ENCODE measurements around the gene FRK. TPM values are rescaled to one million over a fixed set of nuclear protein-coding genes. Genes with fewer than 3 reads are reported as not detected.
A peak's percentile ranks its signal among the peaks of the same experiment; 100 is the strongest.

FRK gene
- polyA plus RNA-seq, 2 of the 4 experiments (the other 2 are of a cell fraction): 2.2 to 8.9 TPM

DNA sequence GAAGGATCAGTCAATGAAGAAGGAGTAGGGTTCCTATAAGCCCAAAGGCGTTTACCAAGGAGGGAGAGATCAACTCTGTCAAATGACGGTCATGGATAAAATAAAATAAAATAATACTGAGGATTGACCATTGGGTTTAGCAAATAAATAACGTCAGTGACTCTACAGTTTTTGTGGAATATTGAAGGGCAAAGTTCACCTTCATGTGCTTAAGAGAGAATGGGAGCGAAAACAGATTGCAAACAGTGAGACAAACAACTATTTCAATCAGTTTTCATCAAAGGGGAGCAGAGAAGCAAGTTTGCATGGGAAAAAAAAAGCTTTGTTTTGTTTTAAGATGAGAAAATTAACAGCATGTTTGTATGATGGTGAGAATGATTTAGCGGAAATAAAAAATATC lies 22.4 kb upstream of the FRK start (continued):
- TF ChIP-seq HOXA7 (CRISPR knock-in tag; IDR thresholded peaks at IDR 0.05) (no peak), HOXB13 (CRISPR knock-in tag; IDR thresholded peaks at IDR 0.05; ENCODE audit: low read depth) (no peak)

DNA sequence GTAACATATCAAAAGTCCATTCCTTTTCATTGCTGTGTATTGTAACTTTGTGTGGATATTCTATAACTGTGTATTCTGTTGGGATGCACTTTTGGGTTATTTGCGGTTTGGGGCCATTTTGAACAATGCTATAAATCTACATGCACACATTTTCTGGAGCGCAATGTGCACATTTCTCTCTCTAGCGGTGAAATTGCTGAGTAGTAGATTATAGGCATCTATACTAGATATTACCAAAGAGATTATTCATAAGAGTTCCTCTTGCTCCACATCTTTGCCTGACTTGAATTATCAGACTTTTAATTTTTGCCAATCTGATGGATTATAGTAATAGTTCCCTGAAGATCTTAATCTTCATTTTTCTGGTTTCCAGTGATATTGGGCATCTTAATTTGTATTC lies 18.3 kb upstream of the FRK start:
- no peak overlapping the region for H3K4me2 ChIP-seq
- 92% methylated on average over 3 of the region's 3 CpGs for WGBS (ENCODE audit: missing lambda C conversion rate)
- H3K9me3 ChIP-seq: no peaks in the 10 kb centered on the region
- DNase-seq (ENCODE audit: low read depth in 1 of 2, low spot score in 1 of 2) (no peak), ATAC-seq (no peak), FAIRE-seq (no peak)
- ChIA-PET CTCF (interaction anchor here (1.2 to 3.9 kb wide), 2 partner anchors 8 to 17 kb away, joined by 3 to 15 read pairs; no protein-coding TSS in a partner anchor), POLR2A (no interaction called here)
- no peak for TF ChIP-seq ZSCAN20 (CRISPR knock-in tag; IDR thresholded peaks at IDR 0.05)
- peak; percentile 22 for TF ChIP-seq MAFK (IDR thresholded peaks at IDR 0.05; ENCODE audit: partially characterized antibody)
- H3K4me1 ChIP-seq: peaks cover 9% of the 10 kb centered on the region
- no peak overlapping the region for H3K27ac ChIP-seq
- H3K4me3 ChIP-seq: no peak overlapping the region

DNA sequence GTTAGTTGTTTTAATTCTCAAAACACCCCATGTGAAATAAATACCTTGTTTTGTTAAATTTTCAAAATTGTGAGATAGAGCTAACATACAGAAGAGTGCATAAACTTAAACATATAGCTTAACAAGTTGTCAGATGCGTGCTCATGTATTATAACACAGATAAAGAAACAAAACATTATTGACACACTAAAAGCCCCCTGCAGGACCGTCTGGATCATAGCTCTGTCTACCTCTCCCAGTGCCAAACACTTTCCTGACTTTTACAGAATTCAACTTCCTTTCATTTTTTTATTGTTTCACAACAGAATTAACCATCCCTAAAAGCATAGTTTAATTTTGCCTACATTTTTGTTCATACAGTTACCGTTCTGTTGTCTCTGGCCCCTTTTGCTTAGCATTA lies 17.8 kb upstream of the FRK start:
- FAIRE-seq (no peak), DNase-seq (ENCODE audit: low read depth in 1 of 2, low spot score in 1 of 2) (no peak), ATAC-seq (no peak)
- Histone ChIP-seq H3K27ac (no peak overlapping the region), H3K4me3 (no peak overlapping the region), H3K9me3 (no peaks in the 10 kb centered on the region), H3K4me2 (no peak overlapping the region), H3K4me1 (peaks cover 14% of the 10 kb centered on the region)
- TF ChIP-seq TFCP2L1 (CRISPR knock-in tag; IDR thresholded peaks at IDR 0.05) (no peak), KDM5A (IDR thresholded peaks at IDR 0.05) (no peak), RFX5 (IDR thresholded peaks at IDR 0.05) (no peak), POLR2A (IDR thresholded peaks at IDR 0.05; ENCODE audit: low read length) (no peak)
- TF ChIP-seq, protein P1, sequence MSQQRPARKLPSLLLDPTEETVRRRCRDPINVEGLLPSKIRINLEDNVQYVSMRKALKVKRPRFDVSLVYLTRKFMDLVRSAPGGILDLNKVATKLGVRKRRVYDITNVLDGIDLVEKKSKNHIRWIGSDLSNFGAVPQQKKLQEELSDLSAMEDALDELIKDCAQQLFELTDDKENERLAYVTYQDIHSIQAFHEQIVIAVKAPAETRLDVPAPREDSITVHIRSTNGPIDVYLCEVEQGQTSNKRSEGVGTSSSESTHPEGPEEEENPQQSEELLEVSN (IDR thresholded peaks at IDR 0.05; ENCODE audit: borderline replicate concordance, low read depth): no peak
- TF ChIP-seq, protein P2, sequence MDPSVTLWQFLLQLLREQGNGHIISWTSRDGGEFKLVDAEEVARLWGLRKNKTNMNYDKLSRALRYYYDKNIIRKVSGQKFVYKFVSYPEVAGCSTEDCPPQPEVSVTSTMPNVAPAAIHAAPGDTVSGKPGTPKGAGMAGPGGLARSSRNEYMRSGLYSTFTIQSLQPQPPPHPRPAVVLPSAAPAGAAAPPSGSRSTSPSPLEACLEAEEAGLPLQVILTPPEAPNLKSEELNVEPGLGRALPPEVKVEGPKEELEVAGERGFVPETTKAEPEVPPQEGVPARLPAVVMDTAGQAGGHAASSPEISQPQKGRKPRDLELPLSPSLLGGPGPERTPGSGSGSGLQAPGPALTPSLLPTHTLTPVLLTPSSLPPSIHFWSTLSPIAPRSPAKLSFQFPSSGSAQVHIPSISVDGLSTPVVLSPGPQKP (IDR thresholded peaks at IDR 0.05; ENCODE audit: low read depth, low read length): no peak
- TF ChIP-seq, protein P3, sequence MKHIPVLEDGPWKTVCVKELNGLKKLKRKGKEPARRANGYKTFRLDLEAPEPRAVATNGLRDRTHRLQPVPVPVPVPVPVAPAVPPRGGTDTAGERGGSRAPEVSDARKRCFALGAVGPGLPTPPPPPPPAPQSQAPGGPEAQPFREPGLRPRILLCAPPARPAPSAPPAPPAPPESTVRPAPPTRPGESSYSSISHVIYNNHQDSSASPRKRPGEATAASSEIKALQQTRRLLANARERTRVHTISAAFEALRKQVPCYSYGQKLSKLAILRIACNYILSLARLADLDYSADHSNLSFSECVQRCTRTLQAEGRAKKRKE (CRISPR knock-in tag; IDR thresholded peaks at IDR 0.05; ENCODE audit: low read depth): no peak
- ChIA-PET POLR2A (no interaction called here), CTCF (interaction anchor here (0.9 to 3.9 kb wide), 3 partner anchors 8 to 18 kb away, joined by 3 to 15 read pairs (median 3); no protein-coding TSS in a partner anchor)
- WGBS (ENCODE audit: missing lambda C conversion rate): 74% methylated on average over 3 of the region's 3 CpGs

DNA sequence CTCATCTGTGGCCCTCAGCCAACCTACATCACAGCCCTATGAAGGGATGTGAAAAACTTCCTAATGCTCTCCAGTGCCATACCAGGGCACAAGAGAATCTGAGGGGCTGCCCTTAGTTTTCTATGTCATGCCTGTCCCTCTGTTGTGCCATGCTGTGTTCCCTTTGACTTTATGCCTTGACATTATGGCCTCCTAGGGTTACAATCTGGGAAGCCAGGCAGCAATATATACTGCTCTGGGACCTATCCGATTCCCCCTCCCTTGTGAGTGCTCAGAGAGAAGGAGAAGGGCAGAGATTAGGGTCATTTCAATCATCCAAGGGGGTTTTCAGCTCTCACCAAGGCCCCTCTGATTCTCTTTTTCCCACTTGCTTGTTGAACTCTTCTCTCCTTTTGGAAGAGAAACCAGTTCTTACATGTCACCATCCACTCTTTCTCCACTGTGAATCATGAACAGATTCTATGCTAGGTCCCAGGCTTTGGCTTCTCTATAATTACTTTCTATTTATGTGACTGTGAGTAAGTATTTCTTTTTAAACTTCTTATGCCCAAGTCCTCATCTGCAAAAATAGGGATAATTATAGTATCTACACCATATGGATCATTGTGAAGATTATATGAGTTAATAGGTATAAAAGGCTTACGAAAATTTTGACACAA lies 14.2 kb upstream of the FRK start:
- TF ChIP-seq JUN (IDR thresholded peaks at IDR 0.05) (no peak), EHMT2 (IDR thresholded peaks at IDR 0.05; ENCODE audit: low read depth) (no peak), TFCP2L1 (CRISPR knock-in tag; IDR thresholded peaks at IDR 0.05) (no peak), POLR2A (IDR thresholded peaks at IDR 0.05; ENCODE audit: low read length) (no peak), HOXB5 (CRISPR knock-in tag; IDR thresholded peaks at IDR 0.05) (no peak), RAD21 (conservative IDR thresholded peaks at IDR 0.05 in 1 of 2, IDR thresholded peaks at IDR 0.05 in 1 of 2) (no peak), RCOR1 (IDR thresholded peaks at IDR 0.05; ENCODE audit: low read depth, low read length) (no peak), HOXB13 (CRISPR knock-in tag; IDR thresholded peaks at IDR 0.05; ENCODE audit: low read depth) (no peak), EHF (CRISPR knock-in tag; IDR thresholded peaks at IDR 0.05) (no peak), SREBF2 (IDR thresholded peaks at IDR 0.05) (no peak), HDAC2 (IDR thresholded peaks at IDR 0.05) (no peak), PHF8 (IDR thresholded peaks at IDR 0.05; ENCODE audit: borderline replicate concordance, low read depth) (no peak)
- Histone ChIP-seq H3K4me2 (peak overlapping the region; percentile 74), H3K27ac (peak overlapping the region; percentile 38 to 49; a peak in 5 of 6 replicates), H3K9me3 (no peaks in the 10 kb centered on the region), H3K4me1 (peaks cover 45% of the 10 kb centered on the region), H3K4me3 (no peak overlapping the region)
- POLR2A ChIA-PET: interaction anchor here (1.2 kb wide), 1 partner anchor 26 kb away, joined by 5 read pairs; the partner anchor contains the start of gene NT5DC1
- CTCF ChIA-PET: interaction anchor here (1.3 to 3.9 kb wide), 2 partner anchors 14 to 22 kb away, joined by 6 to 15 read pairs; partner anchors contain the start of gene FRK
- ATAC-seq (no peak), FAIRE-seq (no peak), DNase-seq (ENCODE audit: low read depth in 1 of 2, low spot score in 1 of 2) (no peak)
- 91% methylated on average over 2 of the region's 2 CpGs for WGBS (ENCODE audit: missing lambda C conversion rate)
